Glutamatergic neuron (in vitro differentiated cells): Measurements from ENCODE around the gene RALGAPA2. TPM values are rescaled to one million over a fixed set of nuclear protein-coding genes. Genes with fewer than 3 reads are reported as not detected.

Experiments used
- DNase-seq: peaks from one replicate; pipeline ENCODE4 v3.0.0; 2022
- H3K27ac Mint-ChIP-seq: one replicate; pipeline ENCODE4 v1.8.0; 2020; ENCODE audit warnings: mild to moderate bottlenecking, mixed read lengths, inconsistent platforms; ENCODE audit not compliant: unreplicated experiment
- H3K27me3 Mint-ChIP-seq: one replicate; pipeline ENCODE4 v1.8.0; 2020; ENCODE audit warnings: mild to moderate bottlenecking, moderate library complexity, mixed read lengths, inconsistent platforms; ENCODE audit not compliant: unreplicated experiment
- H3K36me3 Mint-ChIP-seq: one replicate; pipeline ENCODE4 v1.8.0; 2020; ENCODE audit warnings: mild to moderate bottlenecking, mixed read lengths, inconsistent platforms; ENCODE audit not compliant: unreplicated experiment
- H3K4me1 Mint-ChIP-seq: one replicate; pipeline ENCODE4 v1.8.0; 2020; ENCODE audit warnings: mild to moderate bottlenecking, low read depth, mixed read lengths, inconsistent platforms; ENCODE audit not compliant: unreplicated experiment
- H3K4me3 Mint-ChIP-seq: one replicate; pipeline ENCODE4 v1.8.0; 2020; ENCODE audit warnings: mild to moderate bottlenecking, mixed read lengths, inconsistent platforms; ENCODE audit not compliant: unreplicated experiment
- H3K9me3 Mint-ChIP-seq: one replicate; pipeline ENCODE4 v1.8.0; 2020; ENCODE audit warnings: mild to moderate bottlenecking, moderate library complexity, mixed read lengths, inconsistent platforms; ENCODE audit not compliant: unreplicated experiment
- total RNA-seq: library from RNA; stranded (reverse); fragmentation: NEBNext Ultra II Directional; extraction: Animal tissue kit (Norgen Biotek cat#: 25700); gene quantifications from one replicate; pipeline ENCODE4 v1.2.1, GENCODE V29; 2021; ENCODE audit not compliant: unreplicated experiment
- TF ChIP-seq, protein P1 (sequence below): fragments of 200-600 bp; sonication (generic); IDR thresholded peaks from one replicate; pipeline ENCODE4 v1.5.0; 2021; ENCODE audit not compliant: partially characterized antibody, unreplicated experiment

Gene RALGAPA2
- total RNA-seq, 1 donor from 2014 or later, result 60.9 TPM

DNA sequence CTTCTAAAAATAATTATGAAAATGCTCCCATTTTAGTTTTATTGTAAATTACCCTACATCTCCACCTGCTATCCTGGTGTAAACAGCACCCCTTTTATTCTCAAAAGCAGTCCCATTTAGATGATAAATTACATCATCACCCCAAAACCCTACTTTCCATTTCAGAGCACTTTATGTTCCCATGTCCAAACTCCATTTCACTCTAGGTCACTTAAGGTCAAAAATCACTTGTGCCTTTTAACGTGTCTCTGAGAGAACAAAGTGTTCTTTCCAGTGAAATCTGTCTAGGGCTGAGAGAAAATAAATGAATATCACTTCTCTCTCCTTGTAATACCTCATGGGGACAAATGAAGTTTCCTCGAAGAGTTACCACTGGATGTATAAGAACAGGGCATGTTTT is 187.2 kb downstream of the RALGAPA2 start:
- TF ChIP-seq, protein P1, sequence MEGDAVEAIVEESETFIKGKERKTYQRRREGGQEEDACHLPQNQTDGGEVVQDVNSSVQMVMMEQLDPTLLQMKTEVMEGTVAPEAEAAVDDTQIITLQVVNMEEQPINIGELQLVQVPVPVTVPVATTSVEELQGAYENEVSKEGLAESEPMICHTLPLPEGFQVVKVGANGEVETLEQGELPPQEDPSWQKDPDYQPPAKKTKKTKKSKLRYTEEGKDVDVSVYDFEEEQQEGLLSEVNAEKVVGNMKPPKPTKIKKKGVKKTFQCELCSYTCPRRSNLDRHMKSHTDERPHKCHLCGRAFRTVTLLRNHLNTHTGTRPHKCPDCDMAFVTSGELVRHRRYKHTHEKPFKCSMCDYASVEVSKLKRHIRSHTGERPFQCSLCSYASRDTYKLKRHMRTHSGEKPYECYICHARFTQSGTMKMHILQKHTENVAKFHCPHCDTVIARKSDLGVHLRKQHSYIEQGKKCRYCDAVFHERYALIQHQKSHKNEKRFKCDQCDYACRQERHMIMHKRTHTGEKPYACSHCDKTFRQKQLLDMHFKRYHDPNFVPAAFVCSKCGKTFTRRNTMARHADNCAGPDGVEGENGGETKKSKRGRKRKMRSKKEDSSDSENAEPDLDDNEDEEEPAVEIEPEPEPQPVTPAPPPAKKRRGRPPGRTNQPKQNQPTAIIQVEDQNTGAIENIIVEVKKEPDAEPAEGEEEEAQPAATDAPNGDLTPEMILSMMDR, result no peak
- Mint-ChIP-seq H3K4me1 (peaks cover 4% of the 10 kb centered on the region), H3K4me3 (no peak overlapping the region), H3K36me3 (peaks cover 9% of the 10 kb centered on the region), H3K27me3 (peaks cover 4% of the 10 kb centered on the region), H3K27ac (no peak overlapping the region), H3K9me3 (peaks cover 3% of the 10 kb centered on the region)
- DNase-seq, result no peak

DNA sequence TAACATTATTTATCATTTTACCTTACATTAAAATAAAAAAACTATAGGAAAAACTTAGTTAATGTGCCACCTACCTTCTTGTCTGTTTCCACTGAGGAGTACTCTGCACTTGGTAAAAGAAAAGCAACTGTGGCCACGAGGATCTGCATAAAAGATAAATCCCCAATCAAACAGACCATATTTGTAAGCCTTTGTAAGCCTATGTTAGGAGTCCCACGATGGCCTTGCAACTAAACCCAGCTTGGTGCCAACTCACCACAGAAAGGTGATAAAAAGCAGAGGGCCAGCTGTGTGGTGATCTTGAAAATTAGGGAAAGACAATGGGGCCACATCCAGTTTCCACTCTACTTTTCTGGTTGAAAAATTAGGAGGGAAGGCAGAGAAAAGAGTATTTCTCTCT is 187.7 kb downstream of the RALGAPA2 start:
- Mint-ChIP-seq H3K36me3 (peaks cover 9% of the 10 kb centered on the region), H3K4me3 (no peak overlapping the region), H3K27me3 (peaks cover 4% of the 10 kb centered on the region), H3K4me1 (peaks cover 4% of the 10 kb centered on the region), H3K27ac (no peak overlapping the region), H3K9me3 (peaks cover 3% of the 10 kb centered on the region)
- DNase-seq, result no peak
- TF ChIP-seq, protein P1, result no peak

DNA sequence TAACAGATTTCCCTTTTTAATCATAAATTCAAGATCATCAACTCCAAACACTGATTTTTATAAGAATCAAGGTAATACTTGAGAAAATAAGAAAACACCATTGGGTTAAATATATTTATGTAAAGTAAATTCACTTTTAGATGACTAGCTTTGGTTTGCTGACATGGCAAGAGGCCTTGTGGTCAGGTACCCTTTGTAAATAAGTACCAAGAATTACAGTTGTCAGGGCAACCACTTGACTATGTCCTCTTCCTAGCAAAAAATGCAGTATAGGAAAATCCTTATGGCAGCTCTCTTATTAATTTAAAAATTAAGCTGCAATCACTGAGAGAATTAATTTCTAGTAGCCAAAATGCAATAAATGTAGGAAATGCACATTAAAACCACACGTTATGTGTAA is 190.7 kb downstream of the RALGAPA2 start:
- no peak overlapping the region for H3K27ac Mint-ChIP-seq
- H3K4me1 Mint-ChIP-seq, result no peaks in the 10 kb centered on the region
- TF ChIP-seq, protein P1, result no peak
- no peak for DNase-seq
- peaks cover 2% of the 10 kb centered on the region for H3K9me3 Mint-ChIP-seq
- peaks cover 2% of the 10 kb centered on the region for H3K27me3 Mint-ChIP-seq
- H3K4me3 Mint-ChIP-seq, result no peak overlapping the region
- H3K36me3 Mint-ChIP-seq, result no peaks in the 10 kb centered on the region

DNA sequence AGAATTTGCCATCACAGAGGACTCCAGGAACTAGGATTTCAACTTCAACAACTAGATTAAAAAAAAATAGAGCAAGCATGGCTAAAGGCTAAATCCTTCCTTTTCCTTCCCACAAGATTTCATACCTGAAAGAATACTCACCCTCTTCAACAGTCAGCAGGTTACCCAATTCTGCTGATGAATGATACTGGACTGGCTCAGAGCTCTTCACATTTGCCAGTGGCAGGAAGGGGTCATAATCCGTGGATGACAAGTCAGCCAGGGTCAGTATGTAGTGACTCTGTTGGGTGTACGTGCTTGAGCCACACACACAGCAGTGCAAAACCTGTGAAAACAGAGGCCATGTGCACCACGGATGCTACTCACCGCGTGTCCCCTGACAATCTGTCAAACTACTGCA is 191.7 kb downstream of the RALGAPA2 start:
- TF ChIP-seq, protein P1, result no peak
- Mint-ChIP-seq H3K36me3 (peaks cover 5% of the 10 kb centered on the region), H3K4me1 (peaks cover 8% of the 10 kb centered on the region), H3K27me3 (peaks cover 9% of the 10 kb centered on the region), H3K4me3 (no peak overlapping the region), H3K9me3 (peaks cover 7% of the 10 kb centered on the region), H3K27ac (no peak overlapping the region)
- no peak for DNase-seq

DNA sequence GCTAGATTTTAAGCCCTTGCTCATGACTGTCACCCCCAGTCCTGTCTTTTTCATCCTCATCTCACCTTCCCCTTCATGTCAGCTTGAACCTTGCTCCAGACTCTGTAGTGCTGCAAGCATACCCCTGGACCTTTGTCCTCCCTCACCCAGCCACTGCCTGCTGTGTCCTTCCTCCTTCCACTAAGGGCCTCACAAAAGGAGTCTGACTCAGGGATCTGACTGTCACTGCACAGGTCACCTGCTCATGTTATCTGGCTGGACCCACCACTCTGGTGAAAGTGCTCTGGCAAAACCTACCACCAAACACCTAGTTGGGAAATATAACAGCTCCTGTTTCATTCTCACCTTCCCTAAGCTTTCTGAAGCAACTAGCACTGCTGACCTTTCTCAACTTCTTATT is 193.2 kb downstream of the RALGAPA2 start:
- TF ChIP-seq, protein P1, result no peak
- Mint-ChIP-seq H3K27ac (no peak overlapping the region), H3K27me3 (peaks cover 7% of the 10 kb centered on the region), H3K4me3 (no peak overlapping the region), H3K4me1 (peaks cover 8% of the 10 kb centered on the region), H3K36me3 (peaks cover 14% of the 10 kb centered on the region), H3K9me3 (peaks cover 10% of the 10 kb centered on the region)
- DNase-seq, result no peak
